Duodenal mucosa (tissue), 2 donors: Measurements from ENCODE around the gene BAG5.

Experiments used
- H3K27ac ChIP-seq: one replicate; pipeline ENCODE4 v1.7.0; 2013; ENCODE audit warnings: low read depth, low read length
- H3K27me3 ChIP-seq, 2 donors: one replicate each; pipeline ENCODE4 v1.7.0; 2013; ENCODE audit warnings: low read length in 2 of 2, control low read depth in 1 of 2; ENCODE audit not compliant: insufficient read depth in 2 of 2, control insufficient read depth in 1 of 2
- H3K36me3 ChIP-seq, 2 donors: one replicate each; pipeline ENCODE4 v1.7.0; 2013; ENCODE audit warnings: low read length in 2 of 2, control low read depth in 1 of 2; ENCODE audit not compliant: insufficient read depth in 2 of 2, control insufficient read depth in 1 of 2
- H3K4me1 ChIP-seq, 2 donors: one replicate each; pipeline ENCODE4 v1.7.0; 2013; ENCODE audit warnings: low read length in 2 of 2, control low read depth in 1 of 2; ENCODE audit not compliant: insufficient read depth in 2 of 2, control insufficient read depth in 1 of 2
- H3K4me3 ChIP-seq, 2 donors: one replicate each; pipeline ENCODE4 v1.7.0; 2013; ENCODE audit warnings: low read length in 2 of 2, low read depth in 1 of 2
- H3K9ac ChIP-seq, 2 donors: one replicate each; pipeline ENCODE4 v1.7.0; 2013; ENCODE audit warnings: low read length in 2 of 2, low read depth in 1 of 2
- H3K9me3 ChIP-seq, 2 donors: one replicate each; pipeline ENCODE4 v1.7.0; 2013; ENCODE audit warnings: low read length in 2 of 2, control low read depth in 1 of 2; ENCODE audit not compliant: control insufficient read depth in 1 of 2

BAG5 gene

GRCh38 chr14:103547455-103547940 lies 15.0 kb downstream of the BAG5 start:
- H3K9ac ChIP-seq = no peak overlapping the region
- peaks cover 0 to 15% of the 10 kb centered on the region in 2 donors for H3K4me1 ChIP-seq
- H3K27me3 ChIP-seq = no peaks in the 10 kb centered on the region
- no peak overlapping the region for H3K27ac ChIP-seq
- H3K36me3 ChIP-seq = no peaks in the 10 kb centered on the region
- no peaks in the 10 kb centered on the region for H3K9me3 ChIP-seq
- no peak overlapping the region for H3K4me3 ChIP-seq

GRCh38 chr14:103546652-103547454 lies 15.6 kb downstream of the BAG5 start:
- H3K4me1 ChIP-seq = peaks cover 0 to 18% of the 10 kb centered on the region in 2 donors
- no peak overlapping the region for H3K9ac ChIP-seq
- no peaks in the 10 kb centered on the region for H3K9me3 ChIP-seq
- H3K27ac ChIP-seq = no peak overlapping the region
- H3K4me3 ChIP-seq = no peak overlapping the region
- H3K36me3 ChIP-seq = no peaks in the 10 kb centered on the region
- no peaks in the 10 kb centered on the region for H3K27me3 ChIP-seq

GRCh38 chr14:103545915-103546651 lies 16.4 kb downstream of the BAG5 start:
- H3K27me3 ChIP-seq = no peaks in the 10 kb centered on the region
- no peaks in the 10 kb centered on the region for H3K9me3 ChIP-seq
- H3K27ac ChIP-seq = no peak overlapping the region
- H3K9ac ChIP-seq = no peak overlapping the region
- H3K4me3 ChIP-seq = no peak overlapping the region
- H3K4me1 ChIP-seq = peaks cover 0 to 18% of the 10 kb centered on the region in 2 donors
- H3K36me3 ChIP-seq = no peaks in the 10 kb centered on the region

- Histone ChIP-seq H3K4me1 (peaks cover 6 to 18% of the 10 kb centered on the region in 2 donors), H3K9me3 (no peaks in the 10 kb centered on the region), H3K27ac (no peak overlapping the region), H3K9ac (no peak overlapping the region), H3K4me3 (no peak overlapping the region), H3K27me3 (no peaks in the 10 kb centered on the region), H3K36me3 (no peaks in the 10 kb centered on the region)
Measured at GRCh38 chr14:103545219-103545914, 17.1 kb downstream of the BAG5 start.

- H3K27me3 ChIP-seq = no peaks in the 10 kb centered on the region
- no peaks in the 10 kb centered on the region for H3K9me3 ChIP-seq
- H3K4me3 ChIP-seq = no peak overlapping the region
- no peak overlapping the region for H3K9ac ChIP-seq
- no peak overlapping the region for H3K27ac ChIP-seq
- peaks cover 9 to 22% of the 10 kb centered on the region in 2 donors for H3K4me1 ChIP-seq
- H3K36me3 ChIP-seq = no peaks in the 10 kb centered on the region
Measured at GRCh38 chr14:103544388-103545218, 17.9 kb downstream of the BAG5 start.

- Histone ChIP-seq H3K9ac (no peak overlapping the region), H3K27ac (no peak overlapping the region), H3K4me1 (peaks cover 9 to 22% of the 10 kb centered on the region in 2 donors), H3K27me3 (peaks cover 5 to 7% of the 10 kb centered on the region in 2 donors), H3K36me3 (no peaks in the 10 kb centered on the region), H3K4me3 (no peak overlapping the region), H3K9me3 (no peaks in the 10 kb centered on the region)
Measured at GRCh38 chr14:103543721-103544387, 18.6 kb downstream of the BAG5 start.

- Histone ChIP-seq H3K9me3 (no peaks in the 10 kb centered on the region), H3K27me3 (peaks cover 5 to 7% of the 10 kb centered on the region in 2 donors), H3K27ac (no peak overlapping the region), H3K9ac (no peak overlapping the region), H3K4me3 (no peak overlapping the region), H3K36me3 (no peaks in the 10 kb centered on the region), H3K4me1 (peaks cover 9 to 25% of the 10 kb centered on the region in 2 donors)
Measured at GRCh38 chr14:103543140-103543539, 19.3 kb downstream of the BAG5 start.

GRCh38 chr14:103542605-103543088 lies 19.8 kb downstream of the BAG5 start:
- H3K36me3 ChIP-seq = no peaks in the 10 kb centered on the region
- H3K4me1 ChIP-seq = peaks cover 9 to 25% of the 10 kb centered on the region in 2 donors
- H3K27ac ChIP-seq = no peak overlapping the region
- H3K9ac ChIP-seq = no peak overlapping the region
- no peaks in the 10 kb centered on the region for H3K9me3 ChIP-seq
- peak overlapping the region in 1 of 2 donors; percentile 22 for H3K4me3 ChIP-seq
- peaks cover 5 to 7% of the 10 kb centered on the region in 2 donors for H3K27me3 ChIP-seq
